K562 (cell line): ENCODE measurements around the gene CALU. TPM values are rescaled to one million over a fixed set of nuclear protein-coding genes. Genes with fewer than 3 reads are reported as not detected.
A peak's percentile ranks its signal among the peaks of the same experiment; 100 is the strongest.

Source experiments
- BCL6 ChIP-seq: fragments of 250-450 bp; sonication (Bioruptor Pico); IDR thresholded peaks from 2 replicates; pipeline ENCODE4 v1.4.0; 2020
- BDP1 ChIP-seq: IDR thresholded peaks from 3 replicates; pipeline ENCODE4 v1.6.1; 2011; ENCODE audit not compliant: insufficient read length, insufficient read depth
- DDX20 ChIP-seq: fragments of 450-650 bp; IDR thresholded peaks from 2 replicates; pipeline ENCODE4 v1.6.1; 2016; ENCODE audit warnings: missing genetic modification characterization, low read depth, mild to moderate bottlenecking, missing compliant biosample characterization, moderate library complexity
- FOXJ2 ChIP-seq: fragments of 200-800 bp; sonication (Bioruptor generic); IDR thresholded peaks from 2 replicates; pipeline ENCODE4 v1.6.1; 2016; ENCODE audit warnings: missing genetic modification characterization, missing compliant biosample characterization
- HMG20B ChIP-seq: fragments of 250-450 bp; sonication (Bioruptor Pico); IDR thresholded peaks from 2 replicates; pipeline ENCODE4 v1.5.0; 2021; ENCODE audit warnings: mild to moderate bottlenecking
- KHSRP ChIP-seq: fragments of 450-650 bp; IDR thresholded peaks from 2 replicates; pipeline ENCODE4 v1.6.1; 2017
- LCOR ChIP-seq: sonication (generic); formaldehyde crosslinking; IDR thresholded peaks from 2 replicates; pipeline ENCODE4 v1.8.0; 2022; ENCODE audit warnings: mild to moderate bottlenecking, missing genetic modification reagents
- MECOM ChIP-seq: fragments of 250-450 bp; sonication (Bioruptor Pico); IDR thresholded peaks from 2 replicates; pipeline ENCODE4 v1.8.0; 2022; ENCODE audit warnings: inconsistent platforms
- NCOA2 ChIP-seq, 2 experiments: fragments of 450-650 bp; IDR thresholded peaks; 2 replicates each; pipeline ENCODE4 v1.6.1; 2018; ENCODE audit warnings: mild to moderate bottlenecking in 2 of 2, moderate library complexity in 1 of 2; ENCODE audit not compliant: partially characterized antibody in 2 of 2
- NFXL1 ChIP-seq: fragments of 450-650 bp; formaldehyde crosslinking; IDR thresholded peaks from 2 replicates; pipeline ENCODE4 v1.4.0; 2021; ENCODE audit warnings: mild to moderate bottlenecking
- PHF20 ChIP-seq: fragments of 450-650 bp; IDR thresholded peaks from 2 replicates; pipeline ENCODE4 v1.6.1; 2018; ENCODE audit not compliant: partially characterized antibody
- PURB ChIP-seq: sonication (generic); formaldehyde crosslinking; IDR thresholded peaks from 2 replicates; pipeline ENCODE4 v1.9.0; 2021; ENCODE audit warnings: low read depth, mild to moderate bottlenecking, missing genetic modification reagents
- SMARCC2 ChIP-seq: fragments of 450-650 bp; IDR thresholded peaks from 2 replicates; pipeline ENCODE4 v1.6.1; 2017; ENCODE audit warnings: antibody characterized with exemption, moderate library complexity, mild to moderate bottlenecking, low read depth
- SREBF2 ChIP-seq: sonication (generic); formaldehyde crosslinking; IDR thresholded peaks from 2 replicates; pipeline ENCODE4 v1.4.0; 2020; ENCODE audit warnings: mild to moderate bottlenecking, missing genetic modification reagents
- TAF7 ChIP-seq: fragments of 450-650 bp; IDR thresholded peaks from 2 replicates; pipeline ENCODE4 v1.6.1; 2016; ENCODE audit warnings: missing genetic modification characterization, missing compliant biosample characterization
- ZFP1 ChIP-seq: fragments of 450-650 bp; formaldehyde crosslinking; IDR thresholded peaks from 2 replicates; pipeline ENCODE4 v1.4.0; 2020; ENCODE audit warnings: mild to moderate bottlenecking, mixed read lengths
- ZNF274 ChIP-seq: IDR thresholded peaks from 2 replicates; pipeline ENCODE4 v1.6.1; 2011; ENCODE audit warnings: low read depth, mild to moderate bottlenecking, low read length, moderate library complexity, borderline replicate concordance
- ZNF586 ChIP-seq: fragments of 450-650 bp; formaldehyde crosslinking; conservative IDR thresholded peaks from 2 replicates; pipeline ENCODE4 v1.4.0; 2020; ENCODE audit warnings: mild to moderate bottlenecking, moderate library complexity
- ZNF695 ChIP-seq: fragments of 450-650 bp; formaldehyde crosslinking; IDR thresholded peaks from 2 replicates; pipeline ENCODE4 v1.4.0; 2020; ENCODE audit warnings: mild to moderate bottlenecking, moderate library complexity
- polyA plus RNA-seq, 8 experiments: library from polyadenylated mRNA; depleted of rRNA in 4 of 8; stranded (reverse) in 5 of 8; unstranded in 3 of 8; fragments of >200 nt; fragmentation: Nextera tagmentation in 2 of 8; fragmentation: Illumina TruSeq in 1 of 8; extraction: Ambion mirVana in 2 of 8; extraction: Trizol in 1 of 8; gene quantifications; 2 replicates each; pipeline versions ENCODE4 v1.2.1 to v1.2.3, GENCODE V29; 2011 to 2014; ENCODE audit warnings: inconsistent platforms in 1 of 8, missing spikeins in 1 of 8
- total RNA-seq, 7 experiments: library from RNA; depleted of rRNA in 6 of 7; stranded (reverse); fragments of >200 nt in 6 of 7; fragmentation: Illumina TruSeq in 2 of 7; extraction: Trizol in 2 of 7; gene quantifications; 2 replicates each; pipeline versions ENCODE4 v1.2.1 to v1.2.3, GENCODE V29; 2011 to 2021; ENCODE audit warnings: low replicate concordance in 1 of 7
- TF ChIP-seq, protein P1 (sequence below): fragments of 450-650 bp; formaldehyde crosslinking; IDR thresholded peaks from 2 replicates; pipeline ENCODE4 v1.4.0; 2020; ENCODE audit warnings: mild to moderate bottlenecking
- TF ChIP-seq, protein P2 (sequence below): fragments of 450-650 bp; IDR thresholded peaks from 2 replicates; pipeline ENCODE4 v1.6.1; 2016; ENCODE audit warnings: low read depth, mild to moderate bottlenecking, moderate library complexity
- TF ChIP-seq, protein P3 (sequence below): fragments of 250-450 bp; sonication (Bioruptor Pico); IDR thresholded peaks from 2 replicates; pipeline ENCODE4 v1.8.0; 2022; ENCODE audit warnings: inconsistent platforms, mild to moderate bottlenecking, moderate library complexity, borderline replicate concordance
- TF ChIP-seq, protein P4 (sequence below): fragments of 250-450 bp; sonication (Bioruptor Pico); IDR thresholded peaks from 2 replicates; pipeline ENCODE4 v1.8.0; 2021; ENCODE audit warnings: mild to moderate bottlenecking, moderate library complexity
- TF ChIP-seq, protein P5 (sequence below): fragments of 450-650 bp; conservative IDR thresholded peaks from 2 replicates; pipeline ENCODE4 v1.6.1; 2016; ENCODE audit warnings: missing genetic modification characterization, low read depth, mild to moderate bottlenecking, missing compliant biosample characterization, moderate library complexity

Gene CALU
- total and polyA plus RNA-seq, 9 of the 15 experiments (the other 6 are each of a cell fraction or from before 2014, with no cell fraction given), result 166 to 286 (median 215) TPM

DNA sequence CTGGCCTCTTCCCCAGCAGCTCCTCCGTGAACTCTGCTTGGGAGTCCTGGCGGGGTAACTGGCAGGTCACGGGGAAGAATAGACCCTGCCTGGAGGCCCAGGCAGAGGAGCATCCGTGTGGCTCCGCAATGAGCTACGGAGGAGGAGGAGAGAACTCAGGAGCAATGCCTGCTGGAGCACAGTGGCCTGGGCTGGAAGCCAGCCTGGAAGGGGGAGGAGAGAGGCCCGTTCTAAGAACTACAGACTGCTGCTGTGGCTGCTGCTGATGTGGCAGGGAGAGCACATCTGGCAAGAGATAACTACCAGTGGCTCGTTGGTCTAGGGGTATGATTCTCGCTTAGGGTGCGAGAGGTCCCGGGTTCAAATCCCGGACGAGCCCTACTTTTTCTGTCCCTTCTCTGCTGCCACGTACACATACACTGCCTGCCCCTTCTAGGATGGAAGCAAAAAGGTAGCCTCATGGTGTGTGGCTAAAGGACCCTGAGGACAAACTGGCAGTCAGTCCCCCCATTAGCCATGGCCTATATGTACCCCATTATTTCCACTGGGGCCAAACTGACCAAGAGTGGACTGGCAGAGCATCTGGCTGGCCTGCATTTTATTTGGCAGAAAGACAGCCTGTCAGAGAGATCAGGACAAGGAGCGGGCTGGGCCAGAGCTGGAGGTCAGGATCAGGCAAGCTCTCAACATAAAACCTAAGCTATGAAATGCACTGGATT is 44.1 kb downstream of the CALU start (continued):
- TF ChIP-seq, protein P1, sequence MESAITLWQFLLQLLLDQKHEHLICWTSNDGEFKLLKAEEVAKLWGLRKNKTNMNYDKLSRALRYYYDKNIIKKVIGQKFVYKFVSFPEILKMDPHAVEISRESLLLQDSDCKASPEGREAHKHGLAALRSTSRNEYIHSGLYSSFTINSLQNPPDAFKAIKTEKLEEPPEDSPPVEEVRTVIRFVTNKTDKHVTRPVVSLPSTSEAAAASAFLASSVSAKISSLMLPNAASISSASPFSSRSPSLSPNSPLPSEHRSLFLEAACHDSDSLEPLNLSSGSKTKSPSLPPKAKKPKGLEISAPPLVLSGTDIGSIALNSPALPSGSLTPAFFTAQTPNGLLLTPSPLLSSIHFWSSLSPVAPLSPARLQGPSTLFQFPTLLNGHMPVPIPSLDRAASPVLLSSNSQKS (CRISPR knock-in tag), result no peak
- peak; percentile 97 for TF ChIP-seq BDP1
- TF ChIP-seq ZNF695 (CRISPR knock-in tag), result no peak
- TF ChIP-seq NCOA2 (IDR thresholded peaks at IDR 0.05; ENCODE audit: partially characterized antibody in 2 of 2), result no peak
- peak; percentile 74 for TF ChIP-seq PHF20
- TF ChIP-seq, protein P2, sequence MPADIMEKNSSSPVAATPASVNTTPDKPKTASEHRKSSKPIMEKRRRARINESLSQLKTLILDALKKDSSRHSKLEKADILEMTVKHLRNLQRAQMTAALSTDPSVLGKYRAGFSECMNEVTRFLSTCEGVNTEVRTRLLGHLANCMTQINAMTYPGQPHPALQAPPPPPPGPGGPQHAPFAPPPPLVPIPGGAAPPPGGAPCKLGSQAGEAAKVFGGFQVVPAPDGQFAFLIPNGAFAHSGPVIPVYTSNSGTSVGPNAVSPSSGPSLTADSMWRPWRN, result peak; percentile 29; the same call in 1 of the 2 replicates
- peak; percentile 80; the same call in 1 of the 2 replicates for TF ChIP-seq MECOM (CRISPR knock-in tag)
- TF ChIP-seq HMG20B, result no peak
- TF ChIP-seq, protein P3, sequence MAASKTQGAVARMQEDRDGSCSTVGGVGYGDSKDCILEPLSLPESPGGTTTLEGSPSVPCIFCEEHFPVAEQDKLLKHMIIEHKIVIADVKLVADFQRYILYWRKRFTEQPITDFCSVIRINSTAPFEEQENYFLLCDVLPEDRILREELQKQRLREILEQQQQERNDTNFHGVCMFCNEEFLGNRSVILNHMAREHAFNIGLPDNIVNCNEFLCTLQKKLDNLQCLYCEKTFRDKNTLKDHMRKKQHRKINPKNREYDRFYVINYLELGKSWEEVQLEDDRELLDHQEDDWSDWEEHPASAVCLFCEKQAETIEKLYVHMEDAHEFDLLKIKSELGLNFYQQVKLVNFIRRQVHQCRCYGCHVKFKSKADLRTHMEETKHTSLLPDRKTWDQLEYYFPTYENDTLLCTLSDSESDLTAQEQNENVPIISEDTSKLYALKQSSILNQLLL (CRISPR knock-in tag), result no peak
- TF ChIP-seq, protein P4, sequence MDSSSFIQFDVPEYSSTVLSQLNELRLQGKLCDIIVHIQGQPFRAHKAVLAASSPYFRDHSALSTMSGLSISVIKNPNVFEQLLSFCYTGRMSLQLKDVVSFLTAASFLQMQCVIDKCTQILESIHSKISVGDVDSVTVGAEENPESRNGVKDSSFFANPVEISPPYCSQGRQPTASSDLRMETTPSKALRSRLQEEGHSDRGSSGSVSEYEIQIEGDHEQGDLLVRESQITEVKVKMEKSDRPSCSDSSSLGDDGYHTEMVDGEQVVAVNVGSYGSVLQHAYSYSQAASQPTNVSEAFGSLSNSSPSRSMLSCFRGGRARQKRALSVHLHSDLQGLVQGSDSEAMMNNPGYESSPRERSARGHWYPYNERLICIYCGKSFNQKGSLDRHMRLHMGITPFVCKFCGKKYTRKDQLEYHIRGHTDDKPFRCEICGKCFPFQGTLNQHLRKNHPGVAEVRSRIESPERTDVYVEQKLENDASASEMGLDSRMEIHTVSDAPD (CRISPR knock-in tag), result no peak
- 0 out of 2 replicates have a peak, but pooled peaks have one; percentile 40 for TF ChIP-seq SREBF2
- no peak; the same call in 1 of the 2 replicates for TF ChIP-seq ZNF274
- TF ChIP-seq ZNF586, result no peak
- no peak for TF ChIP-seq KHSRP
- no peak for TF ChIP-seq ZFP1 (CRISPR knock-in tag)
- TF ChIP-seq PURB (CRISPR knock-in tag), result no peak
- no peak for TF ChIP-seq SMARCC2
- TF ChIP-seq, protein P5, sequence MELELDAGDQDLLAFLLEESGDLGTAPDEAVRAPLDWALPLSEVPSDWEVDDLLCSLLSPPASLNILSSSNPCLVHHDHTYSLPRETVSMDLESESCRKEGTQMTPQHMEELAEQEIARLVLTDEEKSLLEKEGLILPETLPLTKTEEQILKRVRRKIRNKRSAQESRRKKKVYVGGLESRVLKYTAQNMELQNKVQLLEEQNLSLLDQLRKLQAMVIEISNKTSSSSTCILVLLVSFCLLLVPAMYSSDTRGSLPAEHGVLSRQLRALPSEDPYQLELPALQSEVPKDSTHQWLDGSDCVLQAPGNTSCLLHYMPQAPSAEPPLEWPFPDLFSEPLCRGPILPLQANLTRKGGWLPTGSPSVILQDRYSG (tag), result no peak
- no peak; the same call in 1 of the 2 replicates for TF ChIP-seq LCOR (CRISPR knock-in tag)
- TF ChIP-seq FOXJ2 (tag), result no peak
- no peak for TF ChIP-seq TAF7 (tag)
- no peak for TF ChIP-seq NFXL1 (CRISPR knock-in tag)
- no peak for TF ChIP-seq BCL6 (CRISPR knock-in tag)
- no peak for TF ChIP-seq DDX20 (tag)
